GM21737 (cell line): ENCODE measurements around the gene RNF41.

Source experiments
- ATAC-seq: cut with Tn5 transposase; IDR thresholded peaks from one replicate; pipeline ENCODE4 v1.9.1; 2021; ENCODE audit warnings: mild to moderate bottlenecking, moderate library complexity; ENCODE audit not compliant: unreplicated experiment

Gene RNF41

GRCh38 chr12:56244494-56244893 is 22.8 kb upstream of the RNF41 start:
- no peak for ATAC-seq

GRCh38 chr12:56243731-56244181 is 22.0 kb upstream of the RNF41 start:
- ATAC-seq, result no peak

- no peak for ATAC-seq
Measured at GRCh38 chr12:56242986-56243385, 21.3 kb upstream of the RNF41 start.

GRCh38 chr12:56241424-56242303 is 19.9 kb upstream of the RNF41 start:
- no peak for ATAC-seq

- no peak for ATAC-seq
Measured at GRCh38 chr12:56237552-56237951, 15.8 kb upstream of the RNF41 start.

GRCh38 chr12:56236985-56237384 is 15.3 kb upstream of the RNF41 start:
- no peak for ATAC-seq

- no peak for ATAC-seq
Measured at GRCh38 chr12:56236091-56236490, 14.4 kb upstream of the RNF41 start.

GRCh38 chr12:56234746-56235436 is 13.2 kb upstream of the RNF41 start:
- no peak for ATAC-seq

- no peak for ATAC-seq
Measured at GRCh38 chr12:56231184-56231582, 9.5 kb upstream of the RNF41 start.

GRCh38 chr12:56230432-56231183 is 8.9 kb upstream of the RNF41 start:
- ATAC-seq, result no peak

GRCh38 chr12:56229916-56230431 is 8.3 kb upstream of the RNF41 start, which contains the start of gene SLC39A5:
TSS of gene SLC39A5 (plus strand) at chr12:56230051. CDS start at chr12:56231275, 1,224 bp downstream.
- ATAC-seq, result no peak

GRCh38 chr12:56229082-56229481 is 7.4 kb upstream of the RNF41 start:
- ATAC-seq, result no peak

GRCh38 chr12:56224954-56225353 is 3.2 kb upstream of the RNF41 start:
- ATAC-seq, result no peak

GRCh38 chr12:56224102-56224701 is 2.5 kb upstream of the RNF41 start, which contains the start of gene NABP2:
TSS of gene NABP2 (plus strand) at chr12:56224342. CDS start at chr12:56224857, 515 bp downstream.
- peak; percentile 71 for ATAC-seq

GRCh38 chr12:56223571-56224101 is 1.9 kb upstream of the RNF41 start:
- ATAC-seq, result no peak

- no peak for ATAC-seq
Measured at GRCh38 chr12:56222531-56222895, 791 bp upstream of the RNF41 start.

GRCh38 chr12:56221232-56221756 is 428 bp downstream of the RNF41 start:
- ATAC-seq, result peak; percentile 8

- ATAC-seq, result no peak
Measured at GRCh38 chr12:56220611-56221231, 1.0 kb downstream of the RNF41 start.

GRCh38 chr12:56219840-56220239 is 1.9 kb downstream of the RNF41 start:
- ATAC-seq, result no peak

- ATAC-seq, result no peak
Measured at GRCh38 chr12:56216461-56216860, 5.3 kb downstream of the RNF41 start.
